CD14-positive monocyte (primary cell): ENCODE data around the gene FIS1. TPM values are rescaled to one million over a fixed set of nuclear protein-coding genes. Genes with fewer than 3 reads are reported as not detected.

Experiments used
- DNase-seq, 3 donors: peaks; one replicate each; pipeline ENCODE4 v3.0.0-alpha.2; 2011 to 2022
- H2AFZ ChIP-seq: 2 replicates; pipeline ENCODE4 v1.6.0; 2012; ENCODE audit warnings: mild to moderate bottlenecking, low read depth, low read length, inconsistent platforms; ENCODE audit not compliant: insufficient read depth, poor library complexity, severe bottlenecking
- H3K27ac ChIP-seq, 2 donors: 1 replicate in 1 of 2; 2 replicates in 1 of 2; pipeline ENCODE4 v1.5.1; 2012 to 2013; ENCODE audit warnings: low read length in 2 of 2, control low read depth in 1 of 2, inconsistent platforms in 1 of 2, low read depth in 1 of 2, mild to moderate bottlenecking in 1 of 2
- H3K27me3 ChIP-seq, 2 donors: one replicate each; pipeline versions ENCODE4 v1.6.0 to v1.6.1; 2011 to 2013; ENCODE audit warnings: low read length in 2 of 2; ENCODE audit not compliant: control insufficient read depth in 2 of 2, insufficient read depth in 2 of 2
- H3K36me3 ChIP-seq, 2 donors: replicated peaks in 1 of 2; 1 replicate in 1 of 2; 2 replicates in 1 of 2; pipeline versions ENCODE4 v1.5.1 to v1.6.1; 2012 to 2013; ENCODE audit warnings: low read length in 2 of 2, control low read depth in 1 of 2, inconsistent platforms in 1 of 2, mild to moderate bottlenecking in 1 of 2; ENCODE audit not compliant: insufficient read depth in 2 of 2, control insufficient read depth in 1 of 2
- H3K4me1 ChIP-seq, 2 donors: 1 replicate in 1 of 2; 2 replicates in 1 of 2; pipeline versions ENCODE4 v1.5.1 to v1.6.1; 2012 to 2013; ENCODE audit warnings: low read length in 2 of 2, control low read depth in 1 of 2, inconsistent platforms in 1 of 2, mild to moderate bottlenecking in 1 of 2, moderate library complexity in 1 of 2; ENCODE audit not compliant: insufficient read depth in 2 of 2, control insufficient read depth in 1 of 2
- H3K4me2 ChIP-seq: replicated peaks from 2 replicates; pipeline ENCODE3; 2012; ENCODE audit warnings: low read length, moderate library complexity, mild to moderate bottlenecking; ENCODE audit not compliant: poor library complexity, severe bottlenecking; ENCODE audit errors: extremely low read depth
- H3K4me3 ChIP-seq, 3 experiments: fragments of 200-600 bp in 1 of 3; sonication (generic) in 1 of 3; replicated peaks in 1 of 3; 1 replicate in 2 of 3; 2 replicates in 1 of 3; pipeline ENCODE4 v1.5.1; 2011 to 2013; ENCODE audit warnings: low read length in 3 of 3, mild to moderate bottlenecking in 3 of 3, control low read depth in 2 of 3, low read depth in 2 of 3, inconsistent platforms in 1 of 3, moderate library complexity in 1 of 3
- H3K79me2 ChIP-seq: 2 replicates; pipeline ENCODE4 v1.6.0; 2012; ENCODE audit warnings: mild to moderate bottlenecking, control low read depth, inconsistent platforms, low read length, moderate library complexity; ENCODE audit not compliant: insufficient read depth
- H3K9ac ChIP-seq: 2 replicates; pipeline ENCODE4 v1.6.0; 2017; ENCODE audit warnings: low read length, mild to moderate bottlenecking; ENCODE audit not compliant: insufficient read depth, poor library complexity, severe bottlenecking
- H3K9me3 ChIP-seq, 2 donors: replicated peaks in 1 of 2; 1 replicate in 1 of 2; 2 replicates in 1 of 2; pipeline versions ENCODE4 v1.5.1 to v1.6.1; 2012 to 2013; ENCODE audit warnings: low read length in 2 of 2, control low read depth in 1 of 2; ENCODE audit not compliant: control insufficient read depth in 1 of 2, insufficient read depth in 1 of 2
- H4K20me1 ChIP-seq: 2 replicates; pipeline ENCODE4 v1.6.0; 2012; ENCODE audit warnings: mild to moderate bottlenecking, low read length, control low read depth, moderate library complexity; ENCODE audit not compliant: insufficient read depth
- H3K27ac Mint-ChIP-seq, 7 donors: one replicate each; pipeline ENCODE4 v1.8.0; 2020; ENCODE audit warnings: mild to moderate bottlenecking in 7 of 7, mixed read lengths in 7 of 7, moderate library complexity in 6 of 7, inconsistent platforms in 2 of 7
- H3K27me3 Mint-ChIP-seq, 3 donors: one replicate each; pipeline ENCODE4 v1.8.0; 2021 to 2022; ENCODE audit warnings: low read depth in 3 of 3, mild to moderate bottlenecking in 3 of 3, mixed read lengths in 3 of 3, moderate library complexity in 3 of 3, inconsistent platforms in 1 of 3
- H3K36me3 Mint-ChIP-seq, 2 donors: one replicate each; pipeline ENCODE4 v1.8.0; 2020; ENCODE audit warnings: mixed read lengths in 2 of 2, inconsistent platforms in 1 of 2, mild to moderate bottlenecking in 1 of 2
- H3K4me1 Mint-ChIP-seq: one replicate; pipeline ENCODE4 v1.8.0; 2020; ENCODE audit warnings: mild to moderate bottlenecking, mixed read lengths
- H3K4me3 Mint-ChIP-seq, 2 donors: one replicate each; pipeline ENCODE4 v1.8.0; 2020; ENCODE audit warnings: mild to moderate bottlenecking in 2 of 2, mixed read lengths in 2 of 2, moderate library complexity in 1 of 2
- H3K9me3 Mint-ChIP-seq, 7 donors: one replicate each; pipeline ENCODE4 v1.8.0; 2020 to 2022; ENCODE audit warnings: mixed read lengths in 7 of 7, mild to moderate bottlenecking in 6 of 7, moderate library complexity in 6 of 7, inconsistent platforms in 2 of 7
- CTCF ChIP-seq: fragments of 200-600 bp; IDR thresholded peaks from one replicate; pipeline ENCODE4 v1.8.0; 2022; ENCODE audit warnings: antibody characterized with exemption, mild to moderate bottlenecking
- WGBS: methylation state at CpG from one replicate; pipeline ENCODE4 v1.1.5; 2013; ENCODE audit warnings: missing lambda C conversion rate; ENCODE audit not compliant: insufficient coverage; 5-methylcytosine and 5-hydroxymethylcytosine counted together
- intact Hi-C, 2 donors: fragments of 100-400 bp; cut with micrococcal nuclease; formaldehyde crosslinking; loops; one replicate each; pipeline versions ENCODE4 v1.15.0 to v1.15.1; 2023
- polyA plus RNA-seq, 3 donors: library from polyadenylated mRNA; depleted of rRNA in 1 of 3; unstranded in 2 of 3; stranded (reverse) in 1 of 3; fragments of 300-500 nt in 2 of 3; fragments of >200 nt in 1 of 3; fragmentation: Illumina TruSeq in 2 of 3; gene quantifications; 1 replicate in 2 of 3; 2 replicates in 1 of 3; pipeline ENCODE4 v1.2.3, GENCODE V29; 2012 to 2021

The FIS1 gene
- polyA plus RNA-seq, 3 donors = 152 to 198 (median 195) TPM

- intact Hi-C loops = no loop called here
- Mint-ChIP-seq H3K4me3 (no peak overlapping the region), H3K9me3 (peaks cover 0 to 2% (median 0%) of the 10 kb centered on the region in 7 donors), H3K27me3 (peaks cover 14 to 28% (median 22%) of the 10 kb centered on the region in 3 donors), H3K4me1 (peaks cover 21% of the 10 kb centered on the region), H3K36me3 (peaks cover 29 to 51% of the 10 kb centered on the region in 2 donors), H3K27ac (no peak overlapping the region)
- Histone ChIP-seq H3K9me3 (no peaks in the 10 kb centered on the region), H3K9ac (no peak overlapping the region), H3K27ac (no peak overlapping the region), H2AFZ (no peak overlapping the region), H3K4me1 (peaks cover 15 to 16% of the 10 kb centered on the region in 2 donors), H4K20me1 (peaks cover 55% of the 10 kb centered on the region), H3K36me3 (peaks cover 16 to 22% of the 10 kb centered on the region in 2 donors), H3K4me2 (no peak overlapping the region), H3K79me2 (no peaks in the 10 kb centered on the region), H3K4me3 (no peak overlapping the region), H3K27me3 (peaks cover 0 to 27% of the 10 kb centered on the region in 2 donors)
- no peak for DNase-seq
- 99% methylated on average over 17 of the region's 21 CpGs for WGBS
- TF ChIP-seq CTCF = no peak
Measured at GRCh38 chr7:101233907-101234547, 10.9 kb downstream of the FIS1 start.

- intact Hi-C loops = no loop called here
- Mint-ChIP-seq H3K4me3 (no peak overlapping the region), H3K9me3 (peaks cover 0 to 1% (median 0%) of the 10 kb centered on the region in 7 donors), H3K27me3 (peaks cover 6 to 12% (median 11%) of the 10 kb centered on the region in 3 donors), H3K36me3 (peaks cover 29 to 55% of the 10 kb centered on the region in 2 donors), H3K27ac (no peak overlapping the region), H3K4me1 (peaks cover 9% of the 10 kb centered on the region)
- DNase-seq = no peak
- no peaks in the 10 kb centered on the region for H3K79me2 ChIP-seq
- peaks cover 4 to 7% of the 10 kb centered on the region in 2 donors for H3K4me1 ChIP-seq
- no peak overlapping the region for H3K9ac ChIP-seq
- no peaks in the 10 kb centered on the region for H3K9me3 ChIP-seq
- no peak overlapping the region for H2AFZ ChIP-seq
- peaks cover 0 to 11% of the 10 kb centered on the region in 2 donors for H3K27me3 ChIP-seq
- H3K36me3 ChIP-seq = peaks cover 21 to 26% of the 10 kb centered on the region in 2 donors
- H3K4me2 ChIP-seq = no peak overlapping the region
- H3K4me3 ChIP-seq = no peak overlapping the region
- H3K27ac ChIP-seq = no peak overlapping the region
- TF ChIP-seq CTCF = no peak
- peaks cover 37% of the 10 kb centered on the region for H4K20me1 ChIP-seq
- WGBS = 92% methylated on average over 37 of the region's 52 CpGs
Measured at GRCh38 chr7:101232141-101232850, 12.6 kb downstream of the FIS1 start.
